ENCODE results near the gene NR2E1.
A peak's percentile ranks its signal among the peaks of the same experiment; 100 is the strongest.

The NR2E1 gene

GRCh38 chr6:108165714-108166663 lies at the start of gene NR2E1:
NR2E1 (plus strand) TSS chr6:108166022; CDS start chr6:108166766, 744 bp downstream.
- no peak for DNase-seq (ENCODE audit: low spot score)

GRCh38 chr6:108116546-108117426 lies 49.0 kb upstream of the NR2E1 start:
- no peak for DNase-seq (ENCODE audit: low spot score)

GRCh38 chr6:108117427-108118358 lies 48.1 kb upstream of the NR2E1 start:
- DNase-seq (ENCODE audit: low spot score): no peak

GRCh38 chr6:108118359-108118724 lies 47.5 kb upstream of the NR2E1 start:
- DNase-seq (ENCODE audit: low spot score): no peak

- DNase-seq (ENCODE audit: low spot score): no peak
Observed at GRCh38 chr6:108118810-108119768, 46.7 kb upstream of the NR2E1 start.

GRCh38 chr6:108119769-108120141 lies 46.1 kb upstream of the NR2E1 start:
- no peak for DNase-seq (ENCODE audit: low spot score)

- no peak for DNase-seq (ENCODE audit: low spot score)
Observed at GRCh38 chr6:108120311-108120710, 45.5 kb upstream of the NR2E1 start.

- no peak for DNase-seq (ENCODE audit: low spot score)
Observed at GRCh38 chr6:108121612-108122011, 44.2 kb upstream of the NR2E1 start.

GRCh38 chr6:108123481-108123929 lies 42.3 kb upstream of the NR2E1 start:
- DNase-seq (ENCODE audit: low spot score): no peak

GRCh38 chr6:108123946-108124345 lies 41.9 kb upstream of the NR2E1 start:
- DNase-seq (ENCODE audit: low spot score): no peak

GRCh38 chr6:108127056-108127455 lies 38.8 kb upstream of the NR2E1 start:
- DNase-seq (ENCODE audit: low spot score): no peak

GRCh38 chr6:108127826-108128225 lies 38.0 kb upstream of the NR2E1 start:
- no peak for DNase-seq (ENCODE audit: low spot score)

- DNase-seq (ENCODE audit: low spot score): no peak
Observed at GRCh38 chr6:108130262-108130661, 35.6 kb upstream of the NR2E1 start.

GRCh38 chr6:108132863-108133262 lies 33.0 kb upstream of the NR2E1 start:
- no peak for DNase-seq (ENCODE audit: low spot score)

- no peak for DNase-seq (ENCODE audit: low spot score)
Observed at GRCh38 chr6:108133594-108134179, 32.1 kb upstream of the NR2E1 start.

- no peak for DNase-seq (ENCODE audit: low spot score)
Observed at GRCh38 chr6:108134213-108134970, 31.4 kb upstream of the NR2E1 start.

GRCh38 chr6:108142240-108142639 lies 23.6 kb upstream of the NR2E1 start:
- DNase-seq (ENCODE audit: low spot score): peak; percentile 35

GRCh38 chr6:108145639-108146038 lies 20.2 kb upstream of the NR2E1 start:
- no peak for DNase-seq (ENCODE audit: low spot score)

- no peak for DNase-seq (ENCODE audit: low spot score)
Observed at GRCh38 chr6:108152446-108152845, 13.4 kb upstream of the NR2E1 start.
